ENCODE measurements around the gene AGRN. TPM values are rescaled to one million over a fixed set of nuclear protein-coding genes. Genes with fewer than 3 reads are reported as not detected.
"Not testable (repeated sequence)": the region's sequence is repeated elsewhere in the genome, so short reads cannot be mapped to it uniquely, and the experiment has no call there.

The AGRN gene
- polyA plus RNA-seq, 1 experiment = 41.2 TPM

GRCh38 chr1:1026599-1027413 lies 6.9 kb downstream of the AGRN start:
- H3K4me3 ChIP-seq (ENCODE audit: low read depth, low read length) = no peak overlapping the region
- ChIA-PET POLR2A (no interaction called here), CTCF (interaction anchor here (0.9 to 1.1 kb wide), 2 partner anchors 12 to 96 kb away, joined by 3 to 4 read pairs; no protein-coding TSS in a partner anchor)
- TF ChIP-seq, protein P1, sequence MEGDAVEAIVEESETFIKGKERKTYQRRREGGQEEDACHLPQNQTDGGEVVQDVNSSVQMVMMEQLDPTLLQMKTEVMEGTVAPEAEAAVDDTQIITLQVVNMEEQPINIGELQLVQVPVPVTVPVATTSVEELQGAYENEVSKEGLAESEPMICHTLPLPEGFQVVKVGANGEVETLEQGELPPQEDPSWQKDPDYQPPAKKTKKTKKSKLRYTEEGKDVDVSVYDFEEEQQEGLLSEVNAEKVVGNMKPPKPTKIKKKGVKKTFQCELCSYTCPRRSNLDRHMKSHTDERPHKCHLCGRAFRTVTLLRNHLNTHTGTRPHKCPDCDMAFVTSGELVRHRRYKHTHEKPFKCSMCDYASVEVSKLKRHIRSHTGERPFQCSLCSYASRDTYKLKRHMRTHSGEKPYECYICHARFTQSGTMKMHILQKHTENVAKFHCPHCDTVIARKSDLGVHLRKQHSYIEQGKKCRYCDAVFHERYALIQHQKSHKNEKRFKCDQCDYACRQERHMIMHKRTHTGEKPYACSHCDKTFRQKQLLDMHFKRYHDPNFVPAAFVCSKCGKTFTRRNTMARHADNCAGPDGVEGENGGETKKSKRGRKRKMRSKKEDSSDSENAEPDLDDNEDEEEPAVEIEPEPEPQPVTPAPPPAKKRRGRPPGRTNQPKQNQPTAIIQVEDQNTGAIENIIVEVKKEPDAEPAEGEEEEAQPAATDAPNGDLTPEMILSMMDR (IDR thresholded peaks at IDR 0.05; ENCODE audit: insufficient read depth, low read depth, low read length) = no peak
- DNase-seq (ENCODE audit: low read depth) = no peak
- H3K36me3 ChIP-seq (ENCODE audit: control insufficient read depth, insufficient read depth, low read length) = peaks cover 19% of the 10 kb centered on the region
- H3K27me3 ChIP-seq (ENCODE audit: control insufficient read depth, insufficient read depth, low read length) = no peaks in the 10 kb centered on the region

- H3K27me3 ChIP-seq (ENCODE audit: control insufficient read depth, insufficient read depth, low read length) = no peaks in the 10 kb centered on the region
- no peak for DNase-seq (ENCODE audit: low read depth)
- CTCF ChIA-PET = no interaction called here
- H3K4me3 ChIP-seq (ENCODE audit: low read depth, low read length) = no peak overlapping the region
- peaks cover 15% of the 10 kb centered on the region for H3K36me3 ChIP-seq (ENCODE audit: control insufficient read depth, insufficient read depth, low read length)
- TF ChIP-seq, protein P1 (IDR thresholded peaks at IDR 0.05; ENCODE audit: insufficient read depth, low read depth, low read length) = no peak
- POLR2A ChIA-PET = no interaction called here
Measured at GRCh38 chr1:1027791-1028190, 7.9 kb downstream of the AGRN start.

DNA sequence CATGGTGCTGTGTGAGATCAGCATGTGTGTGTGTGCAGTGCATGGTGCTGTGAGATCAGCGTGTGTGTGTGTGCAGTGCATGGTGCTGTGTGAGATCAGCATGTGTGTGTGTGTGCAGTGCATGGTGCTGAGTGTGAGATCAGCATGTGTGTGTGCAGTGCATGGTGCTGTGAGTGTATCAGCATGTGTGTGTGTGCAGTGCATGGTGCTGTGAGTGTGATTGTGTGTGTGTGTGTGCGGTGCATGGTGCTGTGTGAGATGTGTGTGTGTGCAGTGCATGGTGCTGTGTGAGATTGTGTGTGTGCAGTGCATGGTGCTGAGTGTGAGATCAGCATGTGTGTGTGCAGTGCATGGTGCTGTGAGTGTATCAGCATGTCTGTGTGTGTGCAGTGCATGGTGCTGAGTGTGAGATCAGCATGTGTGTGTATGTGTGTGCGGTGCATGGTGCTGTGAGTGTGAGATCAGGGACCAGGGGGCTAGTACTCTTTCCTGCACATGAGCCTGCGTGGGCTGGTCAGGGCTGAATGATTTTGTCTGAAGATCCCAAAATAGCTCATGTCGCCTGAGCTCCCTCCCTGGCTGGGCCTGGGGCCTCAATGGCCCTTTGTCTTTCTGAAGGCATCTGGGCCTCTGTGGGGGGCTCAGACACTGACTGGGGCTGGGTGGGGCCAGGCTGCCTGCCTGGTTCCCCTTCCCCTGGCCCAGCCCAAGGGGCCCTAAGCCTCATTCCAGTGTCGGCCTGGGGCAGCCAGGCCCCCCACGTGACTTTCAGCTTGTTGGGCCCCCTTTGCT lies 11.1 kb downstream of the AGRN start:
- CTCF ChIA-PET = interaction anchor here (1.5 to 3.5 kb wide), 5 partner anchors 8 to 46 kb away, joined by 6 to 20 read pairs (median 9); no protein-coding TSS in a partner anchor
- POLR2A ChIA-PET; H3K4me3 ChIP-seq (ENCODE audit: low read depth, low read length); H3K36me3 ChIP-seq (ENCODE audit: control insufficient read depth, insufficient read depth, low read length); H3K27me3 ChIP-seq (ENCODE audit: control insufficient read depth, insufficient read depth, low read length); DNase-seq (ENCODE audit: low read depth): not testable (repeated sequence)

GRCh38 chr1:1031659-1032235 lies 11.8 kb downstream of the AGRN start:
- Histone ChIP-seq H3K4me3 (ENCODE audit: low read depth, low read length) (no peak overlapping the region), H3K27me3 (ENCODE audit: control insufficient read depth, insufficient read depth, low read length) (no peaks in the 10 kb centered on the region), H3K36me3 (ENCODE audit: control insufficient read depth, insufficient read depth, low read length) (peaks cover 8% of the 10 kb centered on the region)
- TF ChIP-seq, protein P1 (IDR thresholded peaks at IDR 0.05; ENCODE audit: insufficient read depth, low read depth, low read length) = no peak
- ChIA-PET CTCF (interaction anchor here (0.7 to 3.5 kb wide), 7 partner anchors 9 to 47 kb away, joined by 3 to 20 read pairs (median 7); no protein-coding TSS in a partner anchor), POLR2A (no interaction called here)
- no peak for DNase-seq (ENCODE audit: low read depth)

DNA sequence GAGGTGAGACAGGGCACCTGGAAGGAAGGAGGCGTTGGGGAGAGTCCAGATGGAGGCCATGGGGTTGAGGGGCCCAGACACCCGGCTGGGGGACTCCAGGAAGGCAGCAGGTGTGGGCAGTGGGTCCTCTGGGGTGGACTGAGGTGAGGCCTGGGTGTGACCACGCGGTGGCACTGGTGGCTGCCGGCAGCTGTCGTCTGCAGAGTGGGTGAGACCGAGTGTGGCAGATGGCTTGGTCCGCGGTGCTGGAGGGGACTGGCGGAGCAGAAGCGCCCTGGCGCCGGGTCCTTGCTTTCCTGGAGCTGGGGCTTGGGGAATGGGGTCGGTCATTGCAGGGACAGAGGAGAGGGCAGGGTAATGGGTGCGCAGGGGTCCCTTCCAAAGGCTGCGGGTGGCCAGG lies 12.5 kb downstream of the AGRN start:
- H3K27me3 ChIP-seq (ENCODE audit: control insufficient read depth, insufficient read depth, low read length) = no peaks in the 10 kb centered on the region
- DNase-seq (ENCODE audit: low read depth) = no peak
- TF ChIP-seq, protein P1 (IDR thresholded peaks at IDR 0.05; ENCODE audit: insufficient read depth, low read depth, low read length) = no peak
- ChIA-PET POLR2A (no interaction called here), CTCF (interaction anchor here (0.7 to 3.5 kb wide), 8 partner anchors 8 to 47 kb away, joined by 3 to 20 read pairs (median 6); no protein-coding TSS in a partner anchor)
- H3K36me3 ChIP-seq (ENCODE audit: control insufficient read depth, insufficient read depth, low read length) = peaks cover 12% of the 10 kb centered on the region
- H3K4me3 ChIP-seq (ENCODE audit: low read depth, low read length) = no peak overlapping the region
